ENCODE results near the gene FAP. TPM values are rescaled to one million over a fixed set of nuclear protein-coding genes. Genes with fewer than 3 reads are reported as not detected.

FAP gene
- total and polyA plus RNA-seq, 9 of the 15 experiments (the other 6 are each of a cell fraction or from before 2014, with no cell fraction given): not detected

DNA sequence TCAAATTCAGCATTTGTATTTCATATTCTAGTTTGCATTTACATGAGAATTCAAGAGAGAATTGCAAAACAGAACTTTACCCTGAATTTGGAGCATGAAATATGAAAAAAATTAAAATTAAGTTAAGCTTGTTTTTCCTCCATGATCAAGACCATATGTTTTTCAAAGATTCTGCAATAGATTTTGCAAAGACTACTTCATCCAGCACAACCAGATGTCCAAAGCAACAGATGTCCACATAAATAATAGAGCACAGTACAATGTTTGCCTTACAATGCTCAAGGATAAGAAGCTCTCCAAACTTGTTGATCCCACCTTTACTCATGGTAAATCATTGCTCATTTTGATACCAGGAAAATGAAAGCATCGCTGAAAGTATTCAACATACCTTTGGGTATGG lies 25.6 kb downstream of the FAP start:
- no peak overlapping the region for H3K4me3 ChIP-seq
- WGBS (ENCODE audit: insufficient coverage, low coverage, missing lambda C conversion rate): 0% methylated on average over 1 of the region's 1 CpG
- no peaks in the 10 kb centered on the region for H3K36me3 ChIP-seq (ENCODE audit: control insufficient read depth, insufficient read depth, low read length)
- H3K9ac ChIP-seq (ENCODE audit: insufficient read depth in 1 of 2, low read depth in 2 of 2, low read length in 2 of 2): no peak overlapping the region
- no peak overlapping the region for H3K27ac ChIP-seq (ENCODE audit: extremely low read depth, low read depth, low read length)
- CTCF ChIA-PET (ENCODE audit: low intra/inter-chr PET ratio): no interaction called here
- H3K4me1 ChIP-seq (replicated peaks in 1 of 2; ENCODE audit: control insufficient read depth in 2 of 2, insufficient read depth in 2 of 2, low read length in 2 of 2): no peaks in the 10 kb centered on the region
- no peak for TF ChIP-seq LCOR (CRISPR knock-in tag; IDR thresholded peaks at IDR 0.05)
- no peak for TF ChIP-seq ZNF384 (IDR thresholded peaks at IDR 0.05; ENCODE audit: low read depth, low read length)
- no peak for TF ChIP-seq U2AF2 (optimal IDR thresholded peaks at IDR 0.05; ENCODE audit: low read depth, low read length)
- TF ChIP-seq ZNF778 (CRISPR knock-in tag; IDR thresholded peaks at IDR 0.05): no peak
- no peak for TF ChIP-seq KAT8 (IDR thresholded peaks at IDR 0.05; ENCODE audit: low read depth)
- TF ChIP-seq STAG1 (CRISPR knock-in tag; IDR thresholded peaks at IDR 0.05; ENCODE audit: borderline replicate concordance): no peak
- TF ChIP-seq ZKSCAN3 (CRISPR knock-in tag; IDR thresholded peaks at IDR 0.05): no peak
- no peaks in the 10 kb centered on the region for H3K9me1 ChIP-seq (ENCODE audit: control insufficient read depth, insufficient read depth, low read length)
- no peaks in the 10 kb centered on the region for H3K79me2 ChIP-seq (ENCODE audit: control insufficient read depth, insufficient read depth, low read length)
- H3K9me3 ChIP-seq (replicated peaks; ENCODE audit: control insufficient read depth, insufficient read depth, low read depth, low read length): no peaks in the 10 kb centered on the region; the same call in 1 of the 2 replicates
- in situ Hi-C loops (cut with MboI) (no loop called here), intact Hi-C loops (cut with micrococcal nuclease) (no loop called here)
- POLR2A ChIA-PET: no interaction called here
- BruUV-seq (replicated peaks): no TSS peak
- H3K4me2 ChIP-seq (ENCODE audit: insufficient read depth, low read length): no peak overlapping the region
- no peaks in the 10 kb centered on the region for H3K27me3 ChIP-seq (ENCODE audit: control insufficient read depth in 2 of 2, insufficient read depth in 2 of 2, low read length in 2 of 2)
- no peaks in the 10 kb centered on the region for H4K20me1 ChIP-seq (replicated peaks; ENCODE audit: control insufficient read depth, insufficient read depth, low read length)
- ATAC-seq (no peak), DNase-seq (ENCODE audit: extremely low read depth in 1 of 4, low spot score in 3 of 4) (no peak), FAIRE-seq (no peak)
- no peak overlapping the region for H2AFZ ChIP-seq (ENCODE audit: low read depth, low read length)

DNA sequence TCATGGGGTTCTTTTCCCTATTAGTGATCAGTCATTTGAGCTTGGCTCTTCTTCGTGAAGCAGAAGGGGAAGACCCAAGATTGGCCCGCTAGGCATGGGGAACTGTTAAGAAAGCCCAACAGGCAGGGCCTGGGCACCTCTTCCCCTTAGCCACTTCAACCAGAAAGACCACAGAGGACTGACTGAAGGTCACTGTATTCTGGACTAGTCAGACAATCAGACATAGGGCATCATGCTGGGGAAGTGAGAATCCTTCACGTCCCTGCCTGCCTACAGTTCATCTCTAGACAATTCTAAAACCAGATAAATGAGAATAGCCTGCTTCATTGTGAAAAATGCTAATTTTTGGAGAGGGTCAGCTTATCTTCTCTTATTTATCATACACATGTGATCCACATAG lies 28.1 kb downstream of the FAP start:
- Histone ChIP-seq H3K36me3 (ENCODE audit: control insufficient read depth, insufficient read depth, low read length) (no peaks in the 10 kb centered on the region), H3K27me3 (ENCODE audit: control insufficient read depth in 2 of 2, insufficient read depth in 2 of 2, low read length in 2 of 2) (no peaks in the 10 kb centered on the region), H3K79me2 (ENCODE audit: control insufficient read depth, insufficient read depth, low read length) (no peaks in the 10 kb centered on the region), H3K9me1 (ENCODE audit: control insufficient read depth, insufficient read depth, low read length) (no peaks in the 10 kb centered on the region), H3K9me3 (replicated peaks; ENCODE audit: control insufficient read depth, insufficient read depth, low read depth, low read length) (no peaks in the 10 kb centered on the region; the same call in 1 of the 2 replicates), H3K9ac (ENCODE audit: insufficient read depth in 1 of 2, low read depth in 2 of 2, low read length in 2 of 2) (no peak overlapping the region), H3K4me2 (ENCODE audit: insufficient read depth, low read length) (no peak overlapping the region), H2AFZ (ENCODE audit: low read depth, low read length) (no peak overlapping the region), H3K27ac (ENCODE audit: extremely low read depth, low read depth, low read length) (no peak overlapping the region), H3K4me3 (no peak overlapping the region), H3K4me1 (replicated peaks in 1 of 2; ENCODE audit: control insufficient read depth in 2 of 2, insufficient read depth in 2 of 2, low read length in 2 of 2) (no peaks in the 10 kb centered on the region), H4K20me1 (replicated peaks; ENCODE audit: control insufficient read depth, insufficient read depth, low read length) (no peaks in the 10 kb centered on the region)
- POLR2A ChIA-PET: interaction anchor here (0.7 kb wide), 1 partner anchor 60 kb away, joined by 3 read pairs; no protein-coding TSS in a partner anchor
- WGBS (ENCODE audit: insufficient coverage, low coverage, missing lambda C conversion rate): 0% methylated on average over 3 of the region's 3 CpGs
- in situ Hi-C loops (cut with MboI) (no loop called here), intact Hi-C loops (cut with micrococcal nuclease) (no loop called here)
- no TSS peak for BruUV-seq (replicated peaks)
- FAIRE-seq: no peak
- CTCF ChIA-PET (ENCODE audit: low intra/inter-chr PET ratio): no interaction called here
- no peak for DNase-seq (ENCODE audit: extremely low read depth in 1 of 4, low spot score in 3 of 4)
- no peak for ATAC-seq
- TF ChIP-seq SETDB1 (IDR thresholded peaks at IDR 0.05; ENCODE audit: low read length) (no peak), SMARCE1 (IDR thresholded peaks at IDR 0.05) (no peak), NFE2 (IDR thresholded peaks at IDR 0.05; ENCODE audit: low read depth) (no peak)
- TF ChIP-seq, protein P1, sequence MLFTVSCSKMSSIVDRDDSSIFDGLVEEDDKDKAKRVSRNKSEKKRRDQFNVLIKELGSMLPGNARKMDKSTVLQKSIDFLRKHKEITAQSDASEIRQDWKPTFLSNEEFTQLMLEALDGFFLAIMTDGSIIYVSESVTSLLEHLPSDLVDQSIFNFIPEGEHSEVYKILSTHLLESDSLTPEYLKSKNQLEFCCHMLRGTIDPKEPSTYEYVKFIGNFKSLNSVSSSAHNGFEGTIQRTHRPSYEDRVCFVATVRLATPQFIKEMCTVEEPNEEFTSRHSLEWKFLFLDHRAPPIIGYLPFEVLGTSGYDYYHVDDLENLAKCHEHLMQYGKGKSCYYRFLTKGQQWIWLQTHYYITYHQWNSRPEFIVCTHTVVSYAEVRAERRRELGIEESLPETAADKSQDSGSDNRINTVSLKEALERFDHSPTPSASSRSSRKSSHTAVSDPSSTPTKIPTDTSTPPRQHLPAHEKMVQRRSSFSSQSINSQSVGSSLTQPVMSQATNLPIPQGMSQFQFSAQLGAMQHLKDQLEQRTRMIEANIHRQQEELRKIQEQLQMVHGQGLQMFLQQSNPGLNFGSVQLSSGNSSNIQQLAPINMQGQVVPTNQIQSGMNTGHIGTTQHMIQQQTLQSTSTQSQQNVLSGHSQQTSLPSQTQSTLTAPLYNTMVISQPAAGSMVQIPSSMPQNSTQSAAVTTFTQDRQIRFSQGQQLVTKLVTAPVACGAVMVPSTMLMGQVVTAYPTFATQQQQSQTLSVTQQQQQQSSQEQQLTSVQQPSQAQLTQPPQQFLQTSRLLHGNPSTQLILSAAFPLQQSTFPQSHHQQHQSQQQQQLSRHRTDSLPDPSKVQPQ (CRISPR knock-in tag; IDR thresholded peaks at IDR 0.05; ENCODE audit: borderline replicate concordance): no peak
- TF ChIP-seq, protein P2, sequence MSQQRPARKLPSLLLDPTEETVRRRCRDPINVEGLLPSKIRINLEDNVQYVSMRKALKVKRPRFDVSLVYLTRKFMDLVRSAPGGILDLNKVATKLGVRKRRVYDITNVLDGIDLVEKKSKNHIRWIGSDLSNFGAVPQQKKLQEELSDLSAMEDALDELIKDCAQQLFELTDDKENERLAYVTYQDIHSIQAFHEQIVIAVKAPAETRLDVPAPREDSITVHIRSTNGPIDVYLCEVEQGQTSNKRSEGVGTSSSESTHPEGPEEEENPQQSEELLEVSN (IDR thresholded peaks at IDR 0.05; ENCODE audit: borderline replicate concordance in 1 of 2, extremely low read depth in 1 of 2, insufficient read depth in 1 of 2, insufficient read length in 1 of 2, low read depth in 1 of 2, low read length in 1 of 2, poor library complexity in 1 of 2, severe bottlenecking in 1 of 2): no peak

All from K562 (cell line).